Right lobe of liver (tissue), 6 donors: ENCODE measurements around the gene HDAC4. TPM values are rescaled to one million over a fixed set of nuclear protein-coding genes. Genes with fewer than 3 reads are reported as not detected.

Experiments
- ATAC-seq, 4 donors: fragments of 200-7000 bp; cut with Tn5 transposase; one replicate each; pipeline ENCODE4 v1.9.1; 2020; ENCODE audit warnings: mild to moderate bottlenecking in 4 of 4, moderate library complexity in 4 of 4
- DNase-seq, 3 donors: peaks; one replicate each; pipeline ENCODE4 v3.0.0-alpha.2; 2020
- H3K27ac ChIP-seq, 3 donors: fragments of 200-600 bp; one replicate each; pipeline ENCODE4 v1.8.0; 2022
- H3K27me3 ChIP-seq, 2 donors: fragments of 200-600 bp; one replicate each; pipeline ENCODE4 v1.8.0; 2022
- H3K36me3 ChIP-seq, 4 donors: fragments of 200-600 bp; sonication (generic) in 1 of 4; one replicate each; pipeline versions ENCODE4 v1.5.1 to v1.8.0; 2017 to 2022; ENCODE audit warnings: control low read depth in 1 of 4
- H3K4me1 ChIP-seq, 4 donors: fragments of 200-600 bp; sonication (generic) in 1 of 4; one replicate each; pipeline versions ENCODE4 v1.5.1 to v1.8.0; 2017 to 2022; ENCODE audit warnings: control low read depth in 1 of 4
- H3K4me3 ChIP-seq, 3 donors: fragments of 200-600 bp; one replicate each; pipeline ENCODE4 v1.8.0; 2022
- H3K9me3 ChIP-seq, 4 donors: fragments of 200-600 bp; sonication (generic) in 1 of 4; one replicate each; pipeline versions ENCODE4 v1.5.1 to v1.8.0; 2017 to 2022; ENCODE audit warnings: control low read depth in 1 of 4
- CTCF ChIP-seq, 4 donors: fragments of 200-600 bp in 3 of 4; fragments of 450-650 bp in 1 of 4; IDR thresholded peaks; one replicate each; pipeline versions ENCODE4 v1.5.1 to v1.8.0; 2016 to 2022; ENCODE audit warnings: antibody characterized with exemption in 4 of 4, mild to moderate bottlenecking in 2 of 4
- POLR2A ChIP-seq: fragments of 450-650 bp; IDR thresholded peaks from one replicate; pipeline ENCODE4 v1.6.1; 2017; ENCODE audit warnings: antibody characterized with exemption, mild to moderate bottlenecking
- WGBS: methylation state at CpG from one replicate; pipeline ENCODE4 v1.1.6; 2018; ENCODE audit warnings: low coverage, low lambda C conversion rate; ENCODE audit not compliant: insufficient coverage; ENCODE audit errors: missing lambda C conversion rate; 5-methylcytosine and 5-hydroxymethylcytosine counted together
- intact Hi-C, 2 donors: fragments of 100-400 bp; cut with DNase I; formaldehyde crosslinking; loops; one replicate each; pipeline versions ENCODE4 v1.11.2 to v1.14.1; 2022
- total RNA-seq, 6 experiments: library from RNA; depleted of rRNA in 2 of 6; stranded (reverse); fragments of >200 nt in 2 of 6; fragmentation: NEBNext Ultra II Directional in 3 of 6; extraction: Animal tissue kit (Norgen Biotek cat#: 25700) in 3 of 6; gene quantifications; one replicate each; pipeline versions ENCODE4 v1.1.0 to v1.2.4, GENCODE V29; 2016 to 2023
- donor health status: DM: no; HTN: yes; CAD: no.
- donor health status: DM: no; HTN: no; CAD: no.
- donor health status: DM: no; HTN: no; CAD: no.
- donor health status: DM: no; HTN: yes; CAD: no.
- donor health status: DM: no; HTN: yes; CAD: no.

The HDAC4 gene
- total RNA-seq, 6 experiments from 2014 or later: 8.9 to 22.4 (median 14.7) TPM

GRCh38 chr2:239300871-239301735 lies 99.7 kb downstream of the HDAC4 start:
- Histone ChIP-seq H3K4me1 (peaks cover 0 to 58% (median 26%) of the 10 kb centered on the region in 4 donors), H3K4me3 (no peak overlapping the region)

GRCh38 chr2:239300242-239300641 lies 100.6 kb downstream of the HDAC4 start:
- Histone ChIP-seq H3K4me1 (peaks cover 0 to 67% (median 30%) of the 10 kb centered on the region in 4 donors), H3K27ac (no peak overlapping the region), H3K9me3 (no peaks in the 10 kb centered on the region), H3K36me3 (no peaks in the 10 kb centered on the region), H3K4me3 (no peak overlapping the region), H3K27me3 (no peaks in the 10 kb centered on the region)
- TF ChIP-seq POLR2A (no peak), CTCF (IDR thresholded peaks at IDR 0.05) (no peak)
- intact Hi-C loops: no loop called here
- DNase-seq (peak in 2 of 3 donors; percentile 11 to 21), ATAC-seq (no peak)
- WGBS: 99% methylated on average over 5 of the region's 5 CpGs

More at GRCh38 chr2:239300871-239301735, 99.7 kb downstream of the HDAC4 start:
- 90% methylated on average over 8 of the region's 26 CpGs for WGBS
- DNase-seq (peak; percentile 14 to 42 (median 37)), ATAC-seq (no peak)
- Histone ChIP-seq H3K36me3 (no peaks in the 10 kb centered on the region), H3K9me3 (no peaks in the 10 kb centered on the region), H3K27ac (no peak overlapping the region), H3K27me3 (no peaks in the 10 kb centered on the region)
- no peak for TF ChIP-seq CTCF (IDR thresholded peaks at IDR 0.05)
- no peak for TF ChIP-seq POLR2A
- intact Hi-C loops: no loop called here

GRCh38 chr2:239299218-239299939 lies 101.4 kb downstream of the HDAC4 start:
- no peaks in the 10 kb centered on the region for H3K27me3 ChIP-seq
- peak overlapping the region in 2 of 3 donors; percentile 47 to 58 for H3K27ac ChIP-seq
- H3K36me3 ChIP-seq: no peaks in the 10 kb centered on the region
- ATAC-seq (peak; percentile 43 to 63 (median 56)), DNase-seq (peak; percentile 44 to 68 (median 68))
- TF ChIP-seq POLR2A (no peak), CTCF (IDR thresholded peaks at IDR 0.05) (no peak)
- H3K4me1 ChIP-seq: peaks cover 0 to 63% (median 31%) of the 10 kb centered on the region in 4 donors
- 37% methylated on average over 14 of the region's 19 CpGs for WGBS
- peak overlapping the region in 1 of 3 donors; percentile 31 for H3K4me3 ChIP-seq
- H3K9me3 ChIP-seq: no peaks in the 10 kb centered on the region
- intact Hi-C loops: no loop called here

GRCh38 chr2:239298116-239298804 lies 102.6 kb downstream of the HDAC4 start:
- Histone ChIP-seq H3K36me3 (no peaks in the 10 kb centered on the region), H3K4me1 (peaks cover 0 to 61% (median 28%) of the 10 kb centered on the region in 4 donors), H3K9me3 (no peaks in the 10 kb centered on the region), H3K27me3 (no peaks in the 10 kb centered on the region), H3K27ac (peak overlapping the region in 2 of 3 donors; percentile 7 to 32), H3K4me3 (no peak overlapping the region)
- 30% methylated on average over 4 of the region's 14 CpGs for whole genome bisulfite sequencing
- TF ChIP-seq CTCF (IDR thresholded peaks at IDR 0.05) (no peak), POLR2A (no peak)
- intact Hi-C loops: no loop called here
- DNase-seq: peak; percentile 18 to 41 (median 40)
- ATAC-seq: peak in 1 of 4 donors; percentile 3
